HG03064 (cell line): ENCODE data around the gene ARHGEF38.
A peak's percentile ranks its signal among the peaks of the same experiment; 100 is the strongest.

Experiments used
- ATAC-seq: cut with Tn5 transposase; IDR thresholded peaks from one replicate; pipeline ENCODE4 v1.9.1; 2021; ENCODE audit warnings: low read depth; ENCODE audit not compliant: unreplicated experiment

ARHGEF38 gene

GRCh38 chr4:105551965-105552746 is at the start of gene ARHGEF38:
TSS of gene ARHGEF38 (plus strand) at chr4:105552620. CDS start at chr4:105552766, 146 bp downstream.
- no peak for ATAC-seq

GRCh38 chr4:105503484-105503883 is 48.9 kb upstream of the ARHGEF38 start:
- no peak for ATAC-seq

- no peak for ATAC-seq
Measured at GRCh38 chr4:105504744-105505143, 47.7 kb upstream of the ARHGEF38 start.

- peak; percentile 96 for ATAC-seq
Measured at GRCh38 chr4:105509291-105509690, 43.1 kb upstream of the ARHGEF38 start.

GRCh38 chr4:105509714-105510113 is 42.7 kb upstream of the ARHGEF38 start:
- ATAC-seq: peak; percentile 29

GRCh38 chr4:105510245-105510644 is 42.2 kb upstream of the ARHGEF38 start:
- no peak for ATAC-seq

GRCh38 chr4:105520819-105521790 is 31.3 kb upstream of the ARHGEF38 start:
- ATAC-seq: no peak

- ATAC-seq: no peak
Measured at GRCh38 chr4:105526656-105527055, 25.8 kb upstream of the ARHGEF38 start.

- ATAC-seq: no peak
Measured at GRCh38 chr4:105527081-105527480, 25.3 kb upstream of the ARHGEF38 start.

- no peak for ATAC-seq
Measured at GRCh38 chr4:105536601-105537000, 15.8 kb upstream of the ARHGEF38 start.

GRCh38 chr4:105541420-105541819 is 11.0 kb upstream of the ARHGEF38 start:
- no peak for ATAC-seq

- no peak for ATAC-seq
Measured at GRCh38 chr4:105542039-105542438, 10.4 kb upstream of the ARHGEF38 start.

GRCh38 chr4:105543346-105543745 is 9.1 kb upstream of the ARHGEF38 start:
- ATAC-seq: no peak

GRCh38 chr4:105543881-105544280 is 8.5 kb upstream of the ARHGEF38 start:
- no peak for ATAC-seq

GRCh38 chr4:105544520-105545286 is 7.7 kb upstream of the ARHGEF38 start:
- ATAC-seq: no peak

GRCh38 chr4:105546086-105546485 is 6.3 kb upstream of the ARHGEF38 start:
- ATAC-seq: no peak

- no peak for ATAC-seq
Measured at GRCh38 chr4:105547769-105548168, 4.7 kb upstream of the ARHGEF38 start.

- no peak for ATAC-seq
Measured at GRCh38 chr4:105548483-105548882, 3.9 kb upstream of the ARHGEF38 start.

- no peak for ATAC-seq
Measured at GRCh38 chr4:105550641-105551040, 1.8 kb upstream of the ARHGEF38 start.

- no peak for ATAC-seq
Measured at GRCh38 chr4:105555409-105555808, 3.0 kb downstream of the ARHGEF38 start.

GRCh38 chr4:105556206-105556605 is 3.8 kb downstream of the ARHGEF38 start:
- ATAC-seq: no peak
